HepG2 (cell line): Measurements from ENCODE around the gene MTHFD2L. TPM values are rescaled to one million over a fixed set of nuclear protein-coding genes. Genes with fewer than 3 reads are reported as not detected.

Experiments used
- ATAC-seq: fragments of 200-7000 bp; cut with Tn5 transposase; 3 replicates; pipeline ENCODE4 v1.9.1; 2020; ENCODE audit warnings: mild to moderate bottlenecking, moderate library complexity
- BruUV-seq: library from RNA; stranded (reverse); fragments of 400-500 nt; replicated peaks from 2 replicates; lab custom pipeline; 2021; lab: Mats Ljungman, UMichigan
- CTCF ChIA-PET: fragments of 300-600 bp; formaldehyde crosslinking; extraction: SDS; loops from one replicate; lab custom pipeline; 2021; ENCODE audit warnings: low total read pairs, inconsistent platforms, low intra/inter-chr PET ratio; lab: Yijun Ruan, JAX
- POLR2A ChIA-PET: fragments of 350-600 bp; sonication (Branson Sonifier 250); formaldehyde crosslinking; loops from one replicate; lab custom pipeline; 2020; ENCODE audit warnings: antibody characterized with exemption, inconsistent platforms; lab: Yijun Ruan, JAX
- DNase-seq: peaks from one replicate; pipeline ENCODE4 v3.0.0-alpha.2; 2015; ENCODE audit warnings: low spot score
- FAIRE-seq: peaks from 3 replicates; lab custom pipeline; 2011; peaks lifted over from hg19 to GRCh38; lab: Jason Lieb, UNC
- H2AFZ ChIP-seq: one replicate; pipeline ENCODE4 v1.6.1; 2011; ENCODE audit warnings: low read length, inconsistent platforms
- H3K27ac ChIP-seq: fragments of 300-600 bp; 3 replicates; pipeline ENCODE4 v1.8.0; 2011; ENCODE audit warnings: mixed run types, mild to moderate bottlenecking, mixed read lengths, low read length, inconsistent platforms; ENCODE audit not compliant: insufficient read depth; ENCODE audit errors: extremely low read length
- H3K27me3 ChIP-seq, 2 experiments: fragments of 200-600 bp in 1 of 2; 2 replicates in 1 of 2; 3 replicates in 1 of 2; pipeline versions ENCODE4 v1.6.0 to v1.8.0; 2011; ENCODE audit warnings: low read length in 2 of 2, mild to moderate bottlenecking in 2 of 2, moderate library complexity in 2 of 2, inconsistent platforms in 1 of 2; ENCODE audit not compliant: insufficient read depth in 2 of 2, control insufficient read depth in 1 of 2
- H3K36me3 ChIP-seq, 2 experiments: fragments of 200-600 bp in 1 of 2; replicated peaks in 1 of 2; 2 replicates in 1 of 2; 3 replicates in 1 of 2; pipeline versions ENCODE4 v1.5.1 to v1.8.0; 2011; ENCODE audit warnings: low read length in 2 of 2, inconsistent platforms in 1 of 2; ENCODE audit not compliant: insufficient read depth in 2 of 2, control insufficient read depth in 1 of 2
- H3K4me1 ChIP-seq: 2 replicates; pipeline ENCODE4 v1.5.1; 2012; ENCODE audit warnings: low read length, inconsistent platforms; ENCODE audit not compliant: insufficient read depth
- H3K4me2 ChIP-seq: 2 replicates; pipeline ENCODE4 v1.6.0; 2011; ENCODE audit warnings: low read depth, low read length, inconsistent platforms
- H3K4me3 ChIP-seq, 3 experiments: fragments of 200-600 bp in 1 of 3; sonication (generic), shearing (Covaris generic) in 1 of 3; replicated peaks in 1 of 3; 2 replicates each; pipeline ENCODE4 v1.5.1; 2011 to 2016; ENCODE audit warnings: low read length in 3 of 3, inconsistent platforms in 2 of 3, low read depth in 2 of 3, mild to moderate bottlenecking in 2 of 3, control low read depth in 1 of 3, mixed read lengths in 1 of 3; ENCODE audit not compliant: insufficient read depth in 1 of 3
- H3K79me2 ChIP-seq: one replicate; pipeline ENCODE4 v1.6.1; 2011; ENCODE audit warnings: low read length, inconsistent platforms; ENCODE audit not compliant: insufficient read depth
- H3K9ac ChIP-seq: 2 replicates; pipeline ENCODE4 v1.6.0; 2011; ENCODE audit warnings: mild to moderate bottlenecking, low read depth, low read length, inconsistent platforms; ENCODE audit not compliant: insufficient read depth
- H3K9me3 ChIP-seq: 2 replicates; pipeline ENCODE4 v1.5.1; 2012; ENCODE audit warnings: mild to moderate bottlenecking, low read length
- H4K20me1 ChIP-seq: 2 replicates; pipeline ENCODE4 v1.6.0; 2011; ENCODE audit warnings: inconsistent platforms, mild to moderate bottlenecking, low read length, moderate library complexity; ENCODE audit not compliant: insufficient read depth
- ATM ChIP-seq: fragments of 450-650 bp; IDR thresholded peaks from 2 replicates; pipeline ENCODE4 v1.7.1; 2017; ENCODE audit warnings: mild to moderate bottlenecking, borderline replicate concordance
- BRD4 ChIP-seq: sonication (generic); formaldehyde crosslinking; IDR thresholded peaks from 2 replicates; pipeline ENCODE4 v1.4.0; 2020; ENCODE audit warnings: missing genetic modification reagents
- CREB1 ChIP-seq, 2 experiments: fragments of 450-650 bp in 1 of 2; IDR thresholded peaks; 2 replicates each; pipeline ENCODE4 v1.6.1; 2016 to 2017; ENCODE audit warnings: control low read depth in 1 of 2, mild to moderate bottlenecking in 1 of 2, missing compliant biosample characterization in 1 of 2, missing genetic modification characterization in 1 of 2
- DNMT3B ChIP-seq: conservative IDR thresholded peaks from 2 replicates; pipeline ENCODE4 v1.6.1; 2016; ENCODE audit warnings: missing biosample characterization, control low read depth
- FOXC1 ChIP-seq: sonication (generic); formaldehyde crosslinking; IDR thresholded peaks from 2 replicates; pipeline ENCODE4 v1.8.0; 2022; ENCODE audit warnings: mild to moderate bottlenecking, missing genetic modification reagents, borderline replicate concordance
- MNT ChIP-seq: fragments of 450-650 bp; IDR thresholded peaks from 2 replicates; pipeline ENCODE4 v1.6.1; 2016
- PAF1 ChIP-seq: IDR thresholded peaks from 2 replicates; pipeline ENCODE4 v1.6.1; 2016; ENCODE audit warnings: missing genetic modification reagents, missing compliant biosample characterization
- TCF7 ChIP-seq: sonication (generic); IDR thresholded peaks from 2 replicates; pipeline ENCODE4 v1.6.1; 2016; ENCODE audit warnings: antibody characterized with exemption, low read depth
- TIGD3 ChIP-seq: sonication (generic); formaldehyde crosslinking; IDR thresholded peaks from 2 replicates; pipeline ENCODE4 v1.5.1; 2020; ENCODE audit warnings: mild to moderate bottlenecking, missing genetic modification reagents, borderline replicate concordance
- ZFP1 ChIP-seq: IDR thresholded peaks from 2 replicates; pipeline ENCODE4 v1.6.1; 2016
- ZNF329 ChIP-seq: sonication (generic); formaldehyde crosslinking; IDR thresholded peaks from 2 replicates; pipeline ENCODE4 v1.9.0; 2021; ENCODE audit warnings: low read depth, mild to moderate bottlenecking, missing genetic modification reagents
- WGBS: methylation state at CpG from one replicate; pipeline ENCODE4 v1.1.6; 2017; ENCODE audit warnings: low lambda C conversion rate; 5-methylcytosine and 5-hydroxymethylcytosine counted together
- in situ Hi-C: cut with HindIII; loops from 2 replicates; pipeline ENCODE4 v1.10.0; 2017; ENCODE audit warnings: low pct_unique_long_range_greater_than_20kb; ENCODE audit not compliant: extremely low pct_ligation_motif_present
- intact Hi-C: fragments of 100-400 bp; cut with micrococcal nuclease; formaldehyde crosslinking; loops from one replicate; pipeline ENCODE4 v1.10.0; 2022; ENCODE audit not compliant: unreplicated experiment
- polyA plus RNA-seq, 8 experiments: library from polyadenylated mRNA; depleted of rRNA in 3 of 8; stranded (reverse) in 7 of 8; unstranded in 1 of 8; fragments of >200 nt; fragmentation: Illumina TruSeq in 4 of 8; extraction: Trizol in 4 of 8; gene quantifications; 2 replicates each; pipeline versions ENCODE4 v1.2.1 to v1.2.3, GENCODE V29; 2011 to 2016; ENCODE audit warnings: low read depth in 4 of 8, missing spikeins in 1 of 8, mixed read lengths in 1 of 8; ENCODE audit not compliant: insufficient read depth in 1 of 8
- total RNA-seq, 5 experiments: library from RNA; depleted of rRNA; stranded (reverse); fragments of >200 nt; fragmentation: Illumina TruSeq; extraction: Trizol; gene quantifications; 2 replicates each; pipeline ENCODE4 v1.2.3, GENCODE V29; 2016; ENCODE audit warnings: low read depth in 1 of 5

MTHFD2L gene
- total and polyA plus RNA-seq, 2 of the 13 experiments (the other 11 are each of a cell fraction or from before 2014, with no cell fraction given), result 10.5 to 14.9 TPM

- DNase-seq (no peak), FAIRE-seq (no peak), ATAC-seq (no peak)
- WGBS, result 45% methylated on average over 5 of the region's 5 CpGs
- H3K9ac ChIP-seq, result no peak within 1 kb of the TSS
- no peaks in the 10 kb centered on the region for H3K4me1 ChIP-seq
- ChIA-PET POLR2A (no interaction called here), CTCF (no interaction called here)
- in situ Hi-C loops, result no loop called here
- no peak within 1 kb of the TSS for H3K4me2 ChIP-seq
- no TSS peak for BruUV-seq
- no peaks in the 10 kb centered on the region for H3K36me3 ChIP-seq
- intact Hi-C loops, result no loop called here
- H3K27me3 ChIP-seq, result peaks cover 0 to 4% of the 10 kb centered on the region in 2 experiments; a peak in 1 of 5 replicates
- no peak within 1 kb of the TSS for H3K27ac ChIP-seq
- no peaks in the 10 kb centered on the region for H3K9me3 ChIP-seq
- TF ChIP-seq PAF1 (CRISPR knock-in tag), result no peak
- TF ChIP-seq FOXC1 (CRISPR knock-in tag), result no peak
- no peak for TF ChIP-seq DNMT3B (CRISPR knock-in tag)
- TF ChIP-seq BRD4 (CRISPR knock-in tag), result no peak
- TF ChIP-seq CREB1 (IDR thresholded peaks at IDR 0.05), result no peak
- TF ChIP-seq CREB1 (CRISPR knock-in tag; IDR thresholded peaks at IDR 0.05), result no peak
- no peak for TF ChIP-seq ZFP1 (CRISPR knock-in tag)
- TF ChIP-seq MNT, result no peak
- H3K79me2 ChIP-seq, result no peaks in the 10 kb centered on the region
- no peak within 1 kb of the TSS for H3K4me3 ChIP-seq
- no peaks in the 10 kb centered on the region for H4K20me1 ChIP-seq
- no peak within 1 kb of the TSS for H2AFZ ChIP-seq
Observed at GRCh38 chr4:74308215-74308614, 150.3 kb downstream of the MTHFD2L start, which contains the start of gene EPGN. EPGN (plus strand) TSS chr4:74308470; CDS start chr4:74308534, 64 bp downstream.

- no peak for TF ChIP-seq ZNF329 (CRISPR knock-in tag)
- TF ChIP-seq TCF7, result no peak
- TF ChIP-seq ATM, result no peak
- TF ChIP-seq TIGD3 (CRISPR knock-in tag), result no peak
- Histone ChIP-seq H3K27me3 (peaks cover 0 to 4% of the 10 kb centered on the region in 2 experiments; a peak in 1 of 5 replicates), H4K20me1 (no peaks in the 10 kb centered on the region), H3K4me3 (no peak overlapping the region), H3K27ac (no peak overlapping the region), H3K9ac (no peak overlapping the region), H3K9me3 (no peaks in the 10 kb centered on the region), H3K4me2 (no peak overlapping the region), H3K79me2 (no peaks in the 10 kb centered on the region), H3K4me1 (no peaks in the 10 kb centered on the region), H2AFZ (no peak overlapping the region), H3K36me3 (no peaks in the 10 kb centered on the region)
- in situ Hi-C loops, result no loop called here
- CTCF ChIA-PET, result no interaction called here
- ATAC-seq (no peak), DNase-seq (no peak), FAIRE-seq (no peak)
- intact Hi-C loops, result no loop called here
- no TSS peak for BruUV-seq
- POLR2A ChIA-PET, result no interaction called here
Observed at GRCh38 chr4:74309223-74309622, 151.3 kb downstream of the MTHFD2L start.
